Hepatocyte (in vitro differentiated cells): ENCODE results near the gene RANBP17.
A peak's percentile ranks its signal among the peaks of the same experiment; 100 is the strongest.

Source experiments
- EZH2 ChIP-seq: fragments of 200-600 bp; sonication (generic); IDR thresholded peaks from 2 replicates; pipeline ENCODE4 v1.6.1; 2016; ENCODE audit warnings: antibody characterized with exemption, mild to moderate bottlenecking, borderline replicate concordance
- EZH2phosphoT487 ChIP-seq: fragments of 200-600 bp; sonication (generic); IDR thresholded peaks from one replicate; pipeline ENCODE4 v1.6.1; 2018; ENCODE audit warnings: antibody characterized with exemption, mild to moderate bottlenecking, low read depth, moderate library complexity; ENCODE audit not compliant: unreplicated experiment, severe bottlenecking
- TF ChIP-seq, protein P1 (sequence below): fragments of 200-600 bp; sonication (generic); IDR thresholded peaks from 2 replicates; pipeline ENCODE4 v1.5.1; 2016; ENCODE audit warnings: antibody characterized with exemption, mild to moderate bottlenecking; ENCODE audit not compliant: poor library complexity

GRCh38 chr5:170896779-170897178 is 35.0 kb downstream of the RANBP17 start:
- TF ChIP-seq, protein P1, sequence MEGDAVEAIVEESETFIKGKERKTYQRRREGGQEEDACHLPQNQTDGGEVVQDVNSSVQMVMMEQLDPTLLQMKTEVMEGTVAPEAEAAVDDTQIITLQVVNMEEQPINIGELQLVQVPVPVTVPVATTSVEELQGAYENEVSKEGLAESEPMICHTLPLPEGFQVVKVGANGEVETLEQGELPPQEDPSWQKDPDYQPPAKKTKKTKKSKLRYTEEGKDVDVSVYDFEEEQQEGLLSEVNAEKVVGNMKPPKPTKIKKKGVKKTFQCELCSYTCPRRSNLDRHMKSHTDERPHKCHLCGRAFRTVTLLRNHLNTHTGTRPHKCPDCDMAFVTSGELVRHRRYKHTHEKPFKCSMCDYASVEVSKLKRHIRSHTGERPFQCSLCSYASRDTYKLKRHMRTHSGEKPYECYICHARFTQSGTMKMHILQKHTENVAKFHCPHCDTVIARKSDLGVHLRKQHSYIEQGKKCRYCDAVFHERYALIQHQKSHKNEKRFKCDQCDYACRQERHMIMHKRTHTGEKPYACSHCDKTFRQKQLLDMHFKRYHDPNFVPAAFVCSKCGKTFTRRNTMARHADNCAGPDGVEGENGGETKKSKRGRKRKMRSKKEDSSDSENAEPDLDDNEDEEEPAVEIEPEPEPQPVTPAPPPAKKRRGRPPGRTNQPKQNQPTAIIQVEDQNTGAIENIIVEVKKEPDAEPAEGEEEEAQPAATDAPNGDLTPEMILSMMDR = peak; percentile 37
- TF ChIP-seq EZH2 (no peak), EZH2phosphoT487 (no peak)
